Measurements from ENCODE around the gene POLR3C. TPM values are rescaled to one million over a fixed set of nuclear protein-coding genes. Genes with fewer than 3 reads are reported as not detected.

The POLR3C gene
- total RNA-seq, 4 donors from 2014 or later, result 28.0 to 36.5 (median 32.7) TPM

DNA sequence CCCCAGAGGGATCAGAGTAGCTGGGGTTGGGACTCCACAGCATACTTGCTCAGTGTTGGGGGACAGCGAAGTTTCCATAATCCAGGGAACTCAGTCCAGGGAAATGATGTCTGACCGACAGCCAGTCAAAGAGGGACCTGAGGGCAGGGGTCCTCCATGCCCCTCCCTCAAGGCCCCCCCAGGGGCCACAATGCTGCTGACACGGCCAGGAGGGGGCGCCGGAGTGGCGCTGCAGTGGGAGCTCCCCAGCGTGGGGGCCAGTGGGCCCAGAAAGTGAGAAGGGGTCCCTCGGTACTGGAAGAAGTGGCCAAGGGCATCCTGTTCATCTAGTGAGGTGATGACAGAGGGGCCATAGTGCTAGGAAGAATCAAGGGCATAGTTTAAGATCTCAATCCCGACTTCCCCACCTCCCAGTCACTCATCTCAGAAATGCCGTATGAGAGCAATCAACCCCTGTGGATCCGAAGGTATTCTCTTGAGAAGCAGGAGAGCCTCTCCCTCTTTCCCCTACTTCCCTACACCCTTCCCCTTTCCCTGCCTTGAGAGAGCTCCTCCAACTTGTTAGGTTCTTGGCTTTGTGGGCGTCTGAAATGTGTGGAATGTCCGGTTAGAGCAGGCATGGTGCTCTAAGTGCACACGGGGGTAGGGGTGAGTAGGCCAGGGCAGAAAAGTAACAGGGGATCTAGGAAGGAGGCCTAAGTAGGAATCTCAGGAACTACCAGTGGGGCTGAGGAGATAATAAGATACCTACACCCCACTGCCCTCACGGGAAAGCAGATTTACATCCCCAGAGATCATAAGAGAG lies 25.6 kb downstream of the POLR3C start:
- H3K27ac ChIP-seq, result peak overlapping the region in 1 of 3 donors; percentile 17
- peaks cover 6 to 12% of the 10 kb centered on the region in 2 donors for H3K4me1 ChIP-seq
- H3K4me3 ChIP-seq (replicated peaks in 1 of 3), result no peak overlapping the region
- 74 to 76% methylated on average over 15 of the region's 15 CpGs for WGBS, 2 donors
- peaks cover 27 to 39% of the 10 kb centered on the region in 2 donors for H3K36me3 ChIP-seq
- intact Hi-C loops (cut with DNase I), result no loop called here
- no peak for TF ChIP-seq POLR2A (IDR thresholded peaks at IDR 0.05)
- TF ChIP-seq, protein P1, sequence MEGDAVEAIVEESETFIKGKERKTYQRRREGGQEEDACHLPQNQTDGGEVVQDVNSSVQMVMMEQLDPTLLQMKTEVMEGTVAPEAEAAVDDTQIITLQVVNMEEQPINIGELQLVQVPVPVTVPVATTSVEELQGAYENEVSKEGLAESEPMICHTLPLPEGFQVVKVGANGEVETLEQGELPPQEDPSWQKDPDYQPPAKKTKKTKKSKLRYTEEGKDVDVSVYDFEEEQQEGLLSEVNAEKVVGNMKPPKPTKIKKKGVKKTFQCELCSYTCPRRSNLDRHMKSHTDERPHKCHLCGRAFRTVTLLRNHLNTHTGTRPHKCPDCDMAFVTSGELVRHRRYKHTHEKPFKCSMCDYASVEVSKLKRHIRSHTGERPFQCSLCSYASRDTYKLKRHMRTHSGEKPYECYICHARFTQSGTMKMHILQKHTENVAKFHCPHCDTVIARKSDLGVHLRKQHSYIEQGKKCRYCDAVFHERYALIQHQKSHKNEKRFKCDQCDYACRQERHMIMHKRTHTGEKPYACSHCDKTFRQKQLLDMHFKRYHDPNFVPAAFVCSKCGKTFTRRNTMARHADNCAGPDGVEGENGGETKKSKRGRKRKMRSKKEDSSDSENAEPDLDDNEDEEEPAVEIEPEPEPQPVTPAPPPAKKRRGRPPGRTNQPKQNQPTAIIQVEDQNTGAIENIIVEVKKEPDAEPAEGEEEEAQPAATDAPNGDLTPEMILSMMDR (IDR thresholded peaks at IDR 0.05), result peak in 2 of 6 experiments; percentile 6 to 14
- H3K9me3 ChIP-seq, result no peaks in the 10 kb centered on the region
- no peak for DNase-seq
- H3K27me3 ChIP-seq, result no peaks in the 10 kb centered on the region

DNA sequence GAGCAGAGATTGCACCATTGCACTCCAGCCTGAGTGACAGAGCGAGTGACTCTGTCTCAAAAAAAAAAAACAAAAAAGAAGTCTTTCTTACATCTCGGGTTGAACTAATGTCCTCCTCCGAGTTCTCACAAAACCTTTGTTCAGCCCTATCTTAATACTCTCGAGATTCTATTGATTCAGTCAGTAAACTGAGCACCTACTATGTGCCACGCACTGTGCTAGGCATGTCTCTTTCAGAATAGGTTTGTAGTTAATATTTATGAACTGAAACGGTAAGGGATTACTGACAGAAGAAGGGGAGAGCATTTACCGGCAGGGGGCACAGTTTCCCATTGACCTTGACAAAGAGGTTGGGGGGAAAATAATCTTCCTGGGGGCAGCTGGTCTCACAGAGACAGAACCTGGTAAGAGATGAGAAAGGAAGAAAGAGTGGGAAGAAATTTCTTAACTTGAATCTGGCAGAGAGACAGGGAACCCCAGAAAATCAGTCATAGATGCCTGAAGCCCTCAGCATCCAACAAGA lies 31.5 kb downstream of the POLR3C start:
- Histone ChIP-seq H3K36me3 (peaks cover 35 to 42% of the 10 kb centered on the region in 2 donors), H3K4me3 (replicated peaks in 1 of 3) (no peak overlapping the region), H3K4me1 (peaks cover 3 to 16% of the 10 kb centered on the region in 2 donors), H3K27me3 (no peaks in the 10 kb centered on the region), H3K27ac (no peak overlapping the region), H3K9me3 (no peaks in the 10 kb centered on the region)
- no peak for TF ChIP-seq POLR2A (IDR thresholded peaks at IDR 0.05)
- TF ChIP-seq, protein P1 (IDR thresholded peaks at IDR 0.05), result no peak
- WGBS, 2 donors, result 86 to 89% methylated on average over 7 of the region's 7 CpGs
- no peak for DNase-seq
- intact Hi-C loops (cut with DNase I), result no loop called here

DNA sequence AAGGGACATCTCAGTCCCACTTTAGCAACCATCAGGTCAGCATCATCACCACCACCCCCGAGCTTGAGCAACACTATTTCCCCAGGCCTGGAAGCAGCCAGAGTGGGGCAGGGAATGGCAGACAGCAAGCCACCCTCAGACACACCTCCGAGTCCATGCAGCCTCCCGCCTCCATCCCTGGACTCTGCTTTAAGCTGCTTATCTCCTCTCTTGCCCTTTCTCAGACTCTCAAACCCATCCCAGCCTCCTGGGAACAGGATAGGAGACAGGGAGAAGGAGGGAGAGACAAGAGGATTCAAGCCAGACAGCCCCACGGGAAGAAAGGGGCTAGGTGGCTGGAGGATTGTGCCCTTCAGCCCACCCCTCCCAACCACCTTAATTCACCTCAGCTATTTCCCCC lies 33.2 kb downstream of the POLR3C start:
- Histone ChIP-seq H3K27ac (no peak overlapping the region), H3K4me3 (replicated peaks in 1 of 3) (no peak overlapping the region), H3K36me3 (peaks cover 25 to 35% of the 10 kb centered on the region in 2 donors), H3K27me3 (no peaks in the 10 kb centered on the region), H3K4me1 (peaks cover 3 to 16% of the 10 kb centered on the region in 2 donors), H3K9me3 (no peaks in the 10 kb centered on the region)
- 82 to 87% methylated on average over 3 to 4 of the region's 4 CpGs for WGBS, 2 donors
- DNase-seq, result no peak
- intact Hi-C loops (cut with DNase I), result no loop called here
- TF ChIP-seq POLR2A (IDR thresholded peaks at IDR 0.05), result no peak
- TF ChIP-seq, protein P1 (IDR thresholded peaks at IDR 0.05), result no peak

DNA sequence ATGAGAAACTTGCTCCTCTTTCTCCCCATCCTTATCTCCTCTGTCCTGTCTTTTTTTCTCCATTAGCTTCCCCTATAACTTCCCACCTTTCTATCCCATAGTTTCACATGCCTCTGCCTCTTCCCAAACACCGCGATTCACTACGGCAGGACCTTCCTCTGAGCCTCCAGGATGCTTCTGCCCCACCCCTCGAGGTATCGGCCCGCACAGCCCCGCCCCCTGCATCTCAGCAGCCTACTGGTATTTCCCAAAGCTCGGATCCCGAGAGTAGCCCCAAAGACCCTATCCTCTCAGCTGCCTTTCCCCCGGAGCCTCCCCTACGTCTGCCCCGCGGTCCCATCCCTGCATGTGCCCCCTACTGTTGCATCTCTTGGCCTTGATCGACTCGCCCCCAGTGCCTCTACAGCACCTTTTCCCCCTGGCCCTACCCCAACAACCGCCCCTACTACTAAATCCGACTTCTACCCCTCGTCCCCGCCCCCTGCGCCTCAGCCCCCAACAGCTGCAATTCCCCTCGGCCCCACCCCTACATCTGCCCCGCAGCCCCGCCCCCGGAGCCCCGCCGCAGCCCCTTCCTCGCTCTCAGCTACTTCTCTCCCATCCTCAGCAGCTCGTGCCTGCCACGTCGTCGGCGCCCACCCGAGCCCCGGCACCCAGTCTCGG lies 34.4 kb downstream of the POLR3C start:
- no peaks in the 10 kb centered on the region for H3K9me3 ChIP-seq
- H3K27me3 ChIP-seq, result no peaks in the 10 kb centered on the region
- intact Hi-C loops (cut with DNase I), result no loop called here
- 2% methylated on average over 21 to 27 of the region's 35 CpGs for WGBS, 2 donors
- TF ChIP-seq, protein P1 (IDR thresholded peaks at IDR 0.05), result no peak
- no peak for TF ChIP-seq POLR2A (IDR thresholded peaks at IDR 0.05)
- peak; percentile 56 to 57 for DNase-seq
- peak overlapping the region; percentile 71 to 85 (median 83) for H3K27ac ChIP-seq
- peak overlapping the region; percentile 21 to 80 (median 78) for H3K4me3 ChIP-seq (replicated peaks in 1 of 3)
- peaks cover 3 to 16% of the 10 kb centered on the region in 2 donors for H3K4me1 ChIP-seq
- H3K36me3 ChIP-seq, result peaks cover 20 to 25% of the 10 kb centered on the region in 2 donors

All from thyroid gland (tissue), 4 donors.